ENCODE data around the gene C5orf15.
A peak's percentile ranks its signal among the peaks of the same experiment; 100 is the strongest.
"Not testable (repeated sequence)": the region's sequence is repeated elsewhere in the genome, so short reads cannot be mapped to it uniquely, and the experiment has no call there.

Gene C5orf15

GRCh38 chr5:133959643-133960042 lies 8.8 kb downstream of the C5orf15 start:
- no peak for DNase-seq

DNA sequence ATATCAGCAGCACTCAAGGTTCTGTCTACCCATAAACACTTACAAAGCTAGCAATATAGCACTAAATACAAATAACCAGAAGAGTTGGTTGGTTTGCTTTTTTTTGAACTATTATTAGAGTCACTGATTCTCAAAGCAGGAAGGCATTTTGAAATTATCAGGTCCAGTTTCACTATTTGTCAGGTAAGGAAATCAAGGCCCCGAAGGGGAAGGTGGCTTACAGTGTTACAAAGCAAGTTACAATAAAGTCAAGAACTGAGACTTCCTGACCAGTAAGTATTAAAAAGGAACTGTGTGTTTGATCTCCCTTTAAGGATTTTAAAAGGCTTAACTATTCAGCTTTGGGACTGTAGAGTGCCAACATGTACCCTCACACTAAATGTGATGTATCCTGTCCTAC lies 10.8 kb downstream of the C5orf15 start:
- no peak for DNase-seq

- no peak for DNase-seq
Measured at GRCh38 chr5:133957080-133957479, 11.3 kb downstream of the C5orf15 start.

GRCh38 chr5:133956196-133956595 lies 12.2 kb downstream of the C5orf15 start:
- DNase-seq, result not testable (repeated sequence)

DNA sequence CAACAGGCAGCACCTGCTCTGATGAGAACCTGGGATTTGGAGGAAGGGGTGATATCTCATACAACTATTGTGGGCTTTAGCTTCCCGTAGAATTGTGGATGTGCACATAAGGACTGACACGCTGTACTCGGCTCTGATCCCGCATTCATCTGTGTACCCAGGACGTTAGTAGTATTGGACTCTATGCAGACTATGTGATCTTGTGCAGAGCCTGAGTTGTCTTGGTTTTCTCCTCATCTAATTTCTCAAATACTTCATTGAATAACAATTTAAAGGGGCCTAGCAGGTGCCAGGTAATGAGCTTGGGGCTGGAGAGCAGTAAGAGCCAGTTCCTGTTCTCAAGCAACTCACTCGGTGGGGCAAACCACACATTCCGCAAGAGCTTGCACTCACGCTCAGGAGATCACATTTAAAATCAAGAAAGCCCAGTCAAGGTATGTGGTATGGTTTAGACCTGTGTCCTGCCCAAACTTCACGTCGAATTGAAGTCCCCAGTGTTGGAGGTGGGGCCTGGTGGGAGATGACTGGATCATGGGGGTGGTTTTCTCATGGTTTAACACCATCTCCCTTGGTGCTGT lies 14.8 kb downstream of the C5orf15 start:
- no peak for DNase-seq

GRCh38 chr5:133952729-133953567 lies 15.5 kb downstream of the C5orf15 start:
- DNase-seq, result no peak

GRCh38 chr5:133950821-133951612 lies 17.4 kb downstream of the C5orf15 start:
- DNase-seq, result no peak

GRCh38 chr5:133948721-133949120 lies 19.7 kb downstream of the C5orf15 start:
- no peak for DNase-seq

DNA sequence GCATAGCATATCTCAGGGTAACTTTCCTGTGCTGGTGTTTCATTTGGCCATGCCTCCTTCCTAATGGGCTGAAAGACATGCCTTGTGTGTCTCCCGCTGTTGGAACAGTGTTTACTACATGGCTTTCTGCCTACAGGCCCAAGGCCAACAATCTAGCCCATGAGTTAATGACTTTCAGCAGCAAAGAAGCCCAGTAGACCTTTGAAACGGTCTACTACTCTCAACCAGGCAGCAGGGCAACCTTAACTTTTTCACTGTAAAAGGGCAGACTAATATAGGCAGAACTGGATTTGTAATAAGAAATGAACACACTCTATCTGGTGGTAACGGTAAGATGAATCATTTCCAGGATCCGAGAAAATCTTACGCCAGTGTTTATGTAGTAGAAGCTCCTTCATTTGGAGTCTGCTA lies 21.0 kb downstream of the C5orf15 start:
- DNase-seq, result no peak

- no peak for DNase-seq
Measured at GRCh38 chr5:133945568-133945967, 22.9 kb downstream of the C5orf15 start.

GRCh38 chr5:133944263-133945185 lies 23.9 kb downstream of the C5orf15 start:
- DNase-seq, result peak; percentile 60 to 73

GRCh38 chr5:133943475-133943817 lies 25.0 kb downstream of the C5orf15 start:
- DNase-seq, result no peak

DNA sequence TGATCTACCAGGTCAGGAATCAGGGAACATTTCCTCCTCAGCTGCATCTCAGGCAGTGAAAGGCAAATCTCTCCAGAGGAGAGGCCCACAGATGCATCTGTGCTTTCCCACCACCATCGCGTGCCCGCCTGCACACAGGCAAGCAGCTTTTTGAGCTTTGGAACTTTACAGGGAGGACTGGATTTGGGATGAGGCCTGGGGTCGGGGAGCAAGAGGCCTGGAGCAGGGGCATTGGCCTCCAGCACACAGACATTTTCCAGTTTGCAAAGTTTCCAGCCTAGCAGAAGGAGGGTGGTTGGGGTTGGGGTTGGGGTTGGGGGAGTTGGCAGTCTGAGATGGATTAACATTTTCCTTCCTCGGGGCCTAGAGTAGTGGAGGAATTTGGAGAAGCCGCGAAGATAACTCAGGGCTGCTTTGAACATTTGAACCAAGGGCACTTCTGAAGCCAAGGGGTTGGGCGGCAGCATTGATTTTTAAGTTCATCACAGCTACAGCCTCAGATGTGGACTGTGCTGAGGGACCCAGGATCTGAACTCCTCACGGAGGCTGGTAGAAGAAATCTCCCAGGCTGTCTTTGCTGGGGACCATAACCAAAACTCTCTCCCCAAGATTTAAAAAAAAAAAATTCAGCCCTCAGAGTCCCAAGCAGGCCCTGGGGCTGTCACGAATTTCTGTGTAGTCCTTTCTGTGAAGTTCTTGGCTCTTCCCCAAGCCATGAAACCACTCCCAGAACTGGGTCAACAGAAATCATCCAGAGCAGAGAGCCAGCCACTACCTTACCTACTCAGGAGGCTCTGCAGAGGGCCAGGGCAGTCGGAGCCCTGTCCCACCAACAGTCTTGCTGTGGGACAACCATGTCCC lies 25.6 kb downstream of the C5orf15 start:
- no peak for DNase-seq

DNA sequence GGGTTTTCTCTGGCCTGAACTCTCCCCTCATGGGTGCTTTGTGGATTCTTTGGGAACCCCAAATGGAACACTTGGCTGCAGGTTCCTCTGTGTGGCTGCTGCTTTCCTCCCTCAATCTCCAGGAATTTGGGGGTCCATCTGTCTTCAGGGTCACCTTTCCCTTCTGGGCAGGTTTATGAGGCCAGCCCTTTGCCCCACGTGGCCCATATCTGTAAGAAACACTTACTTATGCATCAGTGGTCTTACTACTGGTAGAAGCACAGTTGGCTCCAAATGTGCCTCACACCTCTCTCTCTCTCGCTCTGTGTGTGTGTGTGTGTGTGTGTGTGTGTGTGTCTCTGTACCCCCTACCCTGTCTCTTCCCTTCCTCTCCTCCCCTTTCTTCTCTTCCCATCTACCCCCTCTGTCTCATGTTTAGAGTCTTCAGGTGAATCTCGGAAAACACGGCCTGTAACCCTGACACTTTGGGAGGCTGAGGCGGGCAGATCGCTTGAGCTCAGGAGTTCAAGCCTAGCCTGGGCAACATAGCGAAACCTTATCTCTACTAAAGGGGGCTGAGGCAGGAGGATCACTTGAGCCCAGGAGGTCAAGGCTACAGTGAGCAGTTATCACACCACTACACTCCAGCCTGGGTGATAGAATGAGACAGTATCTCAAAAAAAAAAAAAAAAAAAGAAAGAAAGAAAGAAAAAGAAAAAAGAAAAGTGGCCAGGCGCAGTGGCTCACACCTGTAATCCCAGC lies 26.8 kb downstream of the C5orf15 start:
- DNase-seq, result no peak

DNA sequence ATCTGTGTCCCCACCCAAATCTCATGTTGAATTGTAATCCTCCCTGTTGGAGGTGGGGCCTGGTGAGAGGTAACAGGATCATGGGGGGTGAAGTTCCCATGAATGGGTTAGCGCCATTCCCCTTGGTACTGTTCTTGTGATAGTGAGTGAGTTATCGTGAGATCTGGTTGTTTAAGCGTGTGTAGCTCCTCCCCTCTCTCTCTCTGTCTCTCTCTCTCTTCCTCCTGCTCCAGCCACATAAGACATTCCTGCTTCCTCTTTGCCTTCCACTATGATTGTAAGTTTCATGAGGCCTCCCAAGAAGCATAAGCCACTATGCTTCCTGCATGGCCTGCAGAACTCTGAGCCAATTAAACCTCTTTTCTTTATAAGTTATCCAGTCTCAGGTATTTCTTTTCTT lies 28.8 kb downstream of the C5orf15 start:
- no peak for DNase-seq

GRCh38 chr5:133938929-133939328 lies 29.5 kb downstream of the C5orf15 start:
- no peak for DNase-seq

- no peak for DNase-seq
Measured at GRCh38 chr5:133938039-133938821, 30.2 kb downstream of the C5orf15 start.

DNA sequence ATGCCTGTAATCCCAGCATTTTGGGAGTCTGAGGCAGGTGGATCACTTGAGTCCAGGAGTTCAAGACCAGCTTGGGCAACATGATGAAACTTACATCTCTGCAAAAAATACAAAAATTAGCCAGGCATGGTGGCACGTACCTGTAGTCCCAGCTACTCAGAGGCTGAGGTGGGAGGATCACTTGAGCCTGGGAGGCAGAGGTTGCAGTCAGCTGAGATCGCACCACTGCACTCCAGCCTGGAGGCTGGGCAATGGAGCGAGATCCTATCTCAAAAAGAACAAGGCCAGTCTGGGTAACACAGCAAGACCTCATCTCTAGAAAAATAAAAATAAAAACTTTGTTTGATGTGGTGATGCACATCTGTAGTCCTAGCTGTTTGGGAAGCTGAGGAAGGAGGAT lies 30.8 kb downstream of the C5orf15 start:
- DNase-seq, result not testable (repeated sequence)

DNA sequence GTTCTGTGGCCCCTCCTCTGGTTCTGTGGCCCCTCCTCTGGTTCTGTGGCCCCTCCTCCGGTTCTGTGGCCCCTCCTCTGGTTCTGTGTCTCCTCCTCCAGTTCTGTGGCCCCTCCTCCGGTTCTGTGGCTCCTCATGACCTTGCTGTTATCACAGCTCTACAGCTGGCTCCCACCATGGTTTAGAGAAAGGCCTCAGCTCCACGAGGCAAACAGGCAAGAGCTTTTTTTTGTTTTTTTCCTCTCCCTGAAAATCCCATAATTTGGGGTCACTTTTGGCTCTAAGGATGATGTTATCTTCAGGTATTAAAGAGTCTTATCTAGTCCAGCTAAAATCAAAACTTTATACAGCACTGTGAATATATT lies 31.8 kb downstream of the C5orf15 start:
- no peak for DNase-seq

DNA sequence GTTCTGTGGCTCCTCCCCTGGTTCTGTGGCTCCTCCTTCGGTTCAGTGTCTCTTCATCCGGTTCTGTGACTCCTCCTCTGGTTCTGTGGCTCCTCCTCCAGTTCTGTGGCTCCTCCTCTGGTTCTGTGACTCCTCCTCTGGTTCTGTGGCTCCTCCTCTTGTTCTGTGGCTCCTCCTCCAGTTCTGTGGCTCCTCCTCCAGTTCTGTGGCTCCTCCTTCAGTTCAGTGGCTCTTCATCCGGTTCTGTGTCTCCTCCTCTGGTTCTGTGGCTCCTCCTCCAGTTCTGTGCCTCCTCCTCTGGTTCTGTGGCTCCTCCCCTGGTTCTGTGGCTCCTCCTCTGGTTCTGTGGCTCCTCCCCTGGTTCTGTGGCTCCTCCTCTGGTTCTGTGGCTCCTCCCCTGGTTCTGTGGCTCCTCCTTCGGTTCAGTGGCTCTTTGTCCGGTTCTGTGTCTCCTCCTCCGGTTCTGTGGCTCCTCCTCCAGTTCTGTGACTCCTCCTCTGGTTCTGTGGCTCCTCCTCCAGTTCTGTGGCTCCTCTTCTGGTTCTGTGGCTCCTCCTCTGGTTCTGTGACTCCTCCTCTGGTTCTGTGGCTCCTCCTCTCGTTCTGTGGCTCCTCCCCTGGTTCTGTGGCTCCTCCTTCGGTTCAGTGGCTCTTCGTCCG lies 32.3 kb downstream of the C5orf15 start:
- not testable (repeated sequence) for DNase-seq

Data from activated CD4-positive, alpha-beta T cell treated with anti-CD3 and anti-CD28 coated beads, Interleukin-2, amount 50 U/mL, for 48 hours (primary cell).